T1000 (cell line): ENCODE results near the gene HDAC8.
"Not testable (repeated sequence)": the region's sequence is repeated elsewhere in the genome, so short reads cannot be mapped to it uniquely, and the experiment has no call there.

Source experiments
- DNase-seq: peaks from one replicate; lab custom pipeline; 2025; ENCODE audit warnings: mixed read lengths; lab: John Stamatoyannopoulos, UW

Gene HDAC8

DNA sequence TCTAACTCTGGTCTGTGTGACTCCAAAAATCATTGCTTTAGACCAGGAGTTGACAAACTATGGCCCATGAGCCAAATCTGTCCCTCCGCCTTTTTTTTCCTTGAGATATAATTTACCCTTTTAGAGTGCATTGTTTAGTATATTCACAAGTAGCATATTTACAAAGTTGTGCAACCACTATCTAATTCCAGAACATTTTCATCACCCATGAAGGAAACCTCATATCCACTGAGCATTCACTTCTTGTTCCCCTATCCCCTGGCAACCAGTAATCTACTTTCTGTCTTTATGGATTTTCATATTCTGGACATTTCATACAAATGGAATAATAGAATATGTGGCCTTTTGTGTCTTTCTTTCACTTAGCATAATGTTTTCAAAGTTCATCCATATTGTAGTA, 199.5 kb downstream of the HDAC8 start:
- no peak for DNase-seq

DNA sequence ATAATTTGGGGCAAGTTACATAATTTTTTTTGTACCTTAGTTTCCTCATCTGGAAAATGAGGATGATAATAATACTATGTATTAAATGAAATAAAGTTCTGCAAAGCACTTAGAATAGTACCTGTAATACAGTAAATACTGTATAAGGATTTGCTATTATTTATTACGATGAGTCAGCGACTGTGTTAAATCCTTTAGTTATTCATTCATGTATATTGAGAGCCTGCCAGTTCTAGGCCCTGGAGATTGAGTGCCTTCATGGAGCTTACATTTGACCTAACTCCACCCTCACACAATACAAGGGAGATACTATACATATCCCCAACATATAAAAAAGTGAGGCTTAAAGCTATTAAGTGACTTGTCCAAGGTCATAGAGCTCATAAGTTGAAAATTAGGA, 199.9 kb downstream of the HDAC8 start:
- no peak for DNase-seq

DNA sequence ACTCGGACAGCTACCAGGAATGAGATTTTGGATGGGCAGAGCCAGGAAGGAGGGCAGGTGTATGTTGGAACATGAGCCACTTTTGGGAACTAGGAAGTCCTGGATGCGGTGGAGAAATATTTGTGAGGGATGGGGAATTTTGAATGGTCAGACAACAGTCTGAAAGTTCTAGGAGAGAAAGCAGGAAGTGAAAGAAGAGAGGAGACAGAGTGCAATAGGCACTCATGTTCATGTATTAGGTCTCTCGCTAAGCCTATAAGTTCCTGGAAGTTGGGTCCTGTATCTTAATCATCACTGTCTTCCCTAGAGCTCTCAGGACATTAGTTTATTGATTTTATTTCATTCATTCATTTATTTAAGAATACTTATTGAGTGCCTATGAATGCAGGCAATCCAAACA, 201.2 kb downstream of the HDAC8 start:
- DNase-seq, result no peak

DNA sequence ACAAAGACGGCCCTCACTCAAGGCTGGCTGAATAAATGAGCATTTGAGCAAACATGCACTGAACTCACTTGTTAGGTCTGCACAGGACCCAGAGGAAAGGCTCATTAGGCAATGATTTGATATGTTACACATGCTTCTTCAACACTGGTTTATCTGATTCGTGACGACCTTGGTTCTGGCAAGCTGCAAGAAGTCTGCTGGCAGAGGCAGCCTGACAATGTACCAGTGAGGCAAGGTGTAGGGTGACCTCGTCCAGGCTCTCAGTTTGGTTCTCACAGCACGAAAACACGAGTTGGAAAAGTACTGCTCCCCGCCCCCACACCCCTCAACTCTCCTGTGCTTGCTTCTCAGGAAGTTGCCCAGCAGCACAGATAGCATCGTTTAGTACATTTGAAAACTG, 203.8 kb downstream of the HDAC8 start:
- no peak for DNase-seq

DNA sequence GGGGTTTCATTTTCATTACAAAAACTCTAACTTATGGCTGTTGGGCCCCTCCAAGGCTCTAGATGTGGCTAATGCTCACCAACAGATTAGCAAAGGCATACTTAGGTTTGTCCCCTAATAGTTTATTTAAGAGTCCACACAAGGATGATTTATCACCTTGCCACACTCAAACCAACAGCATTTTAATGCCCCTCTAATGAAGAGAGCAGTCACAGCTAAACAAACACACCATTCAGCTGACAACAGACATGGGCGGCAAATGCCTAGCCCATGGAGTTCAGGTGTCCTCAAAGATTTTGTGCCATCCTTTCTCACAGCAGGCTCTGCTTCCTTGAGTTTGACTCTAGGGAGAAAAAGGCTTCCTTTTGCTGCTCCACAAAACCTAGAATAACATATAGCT, 205.1 kb downstream of the HDAC8 start:
- DNase-seq, result no peak

DNA sequence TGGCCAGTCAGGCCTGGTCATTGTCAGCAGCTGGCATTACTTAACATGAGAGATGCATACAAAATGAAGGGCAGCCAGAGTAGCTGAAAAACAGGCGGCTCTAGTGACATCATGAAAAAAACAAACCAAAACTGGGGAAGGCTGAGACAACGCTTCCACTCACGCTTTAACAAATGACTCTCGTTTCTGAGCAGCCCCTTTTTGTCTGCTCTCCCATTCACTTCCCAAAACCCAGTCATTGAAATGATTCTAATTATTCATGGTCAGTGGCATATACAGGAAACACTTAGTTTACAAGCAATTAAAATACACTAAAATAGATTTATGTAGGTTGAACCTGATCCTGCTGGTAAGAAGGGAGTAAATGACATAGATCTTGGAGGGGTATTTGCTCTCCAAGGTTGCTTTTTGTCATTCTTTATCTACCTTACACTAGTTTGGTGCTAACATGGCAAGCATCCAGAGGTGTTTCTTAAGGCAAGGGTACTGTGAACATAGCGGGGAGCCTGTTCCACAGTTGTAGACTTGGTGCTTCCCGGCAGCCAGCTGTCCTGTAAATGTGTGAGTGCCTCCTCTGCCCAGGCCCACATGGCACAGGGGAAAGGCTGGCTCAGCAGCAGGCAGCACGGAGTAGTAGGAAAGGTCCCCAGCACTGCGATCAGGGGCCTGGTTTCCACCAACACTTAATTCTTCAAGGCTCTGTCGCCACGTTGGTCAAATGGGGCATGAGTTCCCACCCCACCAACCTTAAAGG, 205.8 kb downstream of the HDAC8 start:
- DNase-seq, result no peak

DNA sequence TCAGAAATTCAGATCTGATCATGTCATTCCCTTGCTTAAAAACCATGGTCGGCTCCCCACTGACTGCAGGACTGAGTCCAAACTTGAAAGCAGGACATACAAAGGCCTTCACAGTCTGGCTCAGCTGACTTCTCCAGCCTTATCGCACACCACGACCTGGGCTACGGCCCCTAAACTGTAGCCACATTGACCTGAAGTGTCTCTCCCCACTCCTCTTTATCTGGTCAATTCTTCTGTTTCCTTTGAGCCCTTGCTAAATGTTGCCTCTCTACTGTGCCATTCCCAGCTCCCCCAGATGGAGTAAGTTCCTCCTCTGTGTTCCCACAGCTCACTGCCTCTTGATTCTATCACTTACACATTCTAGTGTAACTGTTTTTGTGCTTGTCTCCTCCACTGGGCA, 206.5 kb downstream of the HDAC8 start:
- DNase-seq, result no peak

DNA sequence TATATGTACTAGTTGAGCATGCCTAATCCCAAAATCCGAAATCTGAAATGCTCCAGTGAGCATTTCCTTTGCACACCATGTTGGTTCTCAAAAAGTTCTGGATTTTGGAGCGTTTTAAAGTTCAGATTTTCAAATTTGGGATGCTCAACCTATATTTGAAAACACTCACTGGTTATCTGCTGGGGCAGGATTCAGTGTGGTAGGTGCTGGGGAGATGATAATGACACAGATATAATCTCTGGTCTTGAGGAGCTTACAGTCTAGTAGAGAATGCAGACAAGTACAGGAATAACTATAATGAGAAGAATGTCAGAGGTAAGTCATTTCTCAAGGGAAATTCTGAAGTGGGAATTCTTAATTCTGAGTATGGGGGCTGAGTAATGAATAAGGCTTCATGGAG, 207.5 kb downstream of the HDAC8 start:
- no peak for DNase-seq

DNA sequence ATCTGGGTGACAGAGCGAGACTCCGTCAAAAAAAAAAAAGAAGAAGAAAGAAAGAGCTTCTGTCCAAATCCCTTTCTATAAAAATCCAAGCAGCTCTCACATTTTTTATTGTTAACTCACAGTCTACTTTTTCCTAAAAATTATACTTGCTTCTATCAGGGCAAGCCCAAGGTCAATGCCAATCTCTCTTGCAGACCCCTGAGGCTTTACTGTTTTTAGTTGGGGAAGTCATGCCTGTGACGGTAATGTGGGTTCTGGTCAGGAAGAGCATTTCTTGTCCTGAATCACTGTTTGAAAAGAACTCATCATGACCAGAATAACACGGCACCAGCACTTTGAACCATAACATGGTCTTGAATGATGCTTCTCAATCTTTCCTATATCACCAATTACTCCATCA, 212.3 kb downstream of the HDAC8 start:
- no peak for DNase-seq

DNA sequence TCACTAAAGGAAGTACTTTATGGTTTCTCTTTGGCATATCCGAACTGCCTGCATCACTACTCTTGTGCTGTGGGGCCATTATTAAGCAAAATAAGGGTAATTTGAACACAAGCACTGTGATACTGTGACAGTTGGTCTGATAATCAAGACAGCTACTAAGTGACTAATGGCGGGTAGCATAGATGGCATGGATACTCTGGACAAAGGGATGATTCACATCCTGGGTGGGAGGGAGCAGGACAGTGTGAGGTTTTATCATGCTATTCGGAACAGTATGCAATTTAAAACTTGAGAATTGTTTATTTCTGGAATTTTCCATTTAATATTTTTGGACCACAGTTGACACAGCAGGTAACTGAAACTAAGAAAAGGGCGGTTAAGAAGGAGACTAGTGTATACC, 214.3 kb downstream of the HDAC8 start:
- DNase-seq, result no peak

DNA sequence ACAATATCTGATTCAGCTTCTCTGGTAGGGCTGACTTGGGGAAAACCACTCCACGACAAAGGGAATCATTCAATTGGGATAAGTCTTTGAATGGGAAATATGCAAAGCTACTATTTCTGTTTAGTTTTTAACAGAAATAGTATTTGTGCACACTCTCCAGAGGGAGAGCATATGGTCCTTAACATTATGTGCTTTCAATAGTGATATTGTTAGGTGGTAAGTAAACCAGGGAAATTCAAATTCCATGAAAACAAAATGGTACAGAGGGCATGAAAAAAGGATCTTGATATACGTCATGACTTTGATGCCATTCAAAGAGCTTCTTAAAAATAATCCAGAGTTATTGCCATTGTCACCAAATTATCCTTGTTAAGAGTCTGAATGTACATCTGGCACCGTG, 219.9 kb downstream of the HDAC8 start:
- DNase-seq, result no peak

DNA sequence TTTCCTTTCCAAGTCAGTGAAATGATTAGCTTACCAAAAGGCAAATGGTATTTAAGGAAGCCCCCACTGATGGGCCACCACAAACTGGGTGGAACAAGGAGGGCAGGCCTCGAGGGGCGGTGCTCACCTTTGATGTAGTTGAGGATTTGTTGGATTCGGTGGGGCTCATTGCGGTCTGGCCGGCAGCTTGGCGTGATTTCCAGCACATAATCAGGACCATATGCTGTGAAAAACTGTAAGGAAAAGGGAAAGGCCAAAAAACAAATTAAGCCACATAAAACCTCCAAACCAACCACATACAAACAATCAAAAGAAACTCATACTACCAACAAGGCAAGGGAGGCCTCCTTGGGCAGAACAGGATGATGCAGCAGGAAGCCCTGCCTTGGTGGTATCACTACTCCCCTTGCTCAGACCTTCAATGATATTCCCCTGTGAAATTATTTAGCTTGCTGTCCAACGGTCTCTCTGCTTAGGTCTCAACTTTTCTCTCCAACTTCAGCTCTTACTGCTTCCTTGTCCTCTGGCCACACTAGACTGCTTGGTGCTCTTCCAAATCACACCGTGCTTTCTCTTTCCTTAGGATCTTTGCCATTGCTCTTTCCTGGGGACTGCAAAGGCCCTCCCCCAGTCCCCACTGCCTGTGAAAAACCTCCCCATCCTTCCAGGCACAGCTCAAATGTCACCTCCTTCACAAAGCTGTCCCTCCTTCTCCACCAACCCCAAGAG, 220.9 kb downstream of the HDAC8 start:
- DNase-seq, result no peak

DNA sequence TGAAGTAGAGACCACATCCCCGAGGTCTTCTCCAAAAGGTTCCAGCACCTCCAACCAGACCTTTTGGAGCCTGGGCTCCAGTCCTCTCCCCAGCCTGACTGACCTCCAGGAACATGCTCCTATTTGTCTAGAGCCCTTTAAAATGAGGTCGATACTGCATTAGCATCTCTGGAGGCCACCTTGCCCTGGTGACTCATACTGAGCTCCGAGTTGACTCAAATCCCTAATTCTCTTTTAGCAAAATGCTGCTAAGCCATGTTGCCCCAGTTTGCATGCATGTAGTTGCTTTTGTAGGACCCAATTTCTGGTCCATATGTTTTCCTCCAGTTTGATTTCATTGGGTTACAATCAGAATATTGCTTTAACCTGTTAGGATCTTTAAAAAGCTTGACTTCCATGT, 223.5 kb downstream of the HDAC8 start:
- no peak for DNase-seq

DNA sequence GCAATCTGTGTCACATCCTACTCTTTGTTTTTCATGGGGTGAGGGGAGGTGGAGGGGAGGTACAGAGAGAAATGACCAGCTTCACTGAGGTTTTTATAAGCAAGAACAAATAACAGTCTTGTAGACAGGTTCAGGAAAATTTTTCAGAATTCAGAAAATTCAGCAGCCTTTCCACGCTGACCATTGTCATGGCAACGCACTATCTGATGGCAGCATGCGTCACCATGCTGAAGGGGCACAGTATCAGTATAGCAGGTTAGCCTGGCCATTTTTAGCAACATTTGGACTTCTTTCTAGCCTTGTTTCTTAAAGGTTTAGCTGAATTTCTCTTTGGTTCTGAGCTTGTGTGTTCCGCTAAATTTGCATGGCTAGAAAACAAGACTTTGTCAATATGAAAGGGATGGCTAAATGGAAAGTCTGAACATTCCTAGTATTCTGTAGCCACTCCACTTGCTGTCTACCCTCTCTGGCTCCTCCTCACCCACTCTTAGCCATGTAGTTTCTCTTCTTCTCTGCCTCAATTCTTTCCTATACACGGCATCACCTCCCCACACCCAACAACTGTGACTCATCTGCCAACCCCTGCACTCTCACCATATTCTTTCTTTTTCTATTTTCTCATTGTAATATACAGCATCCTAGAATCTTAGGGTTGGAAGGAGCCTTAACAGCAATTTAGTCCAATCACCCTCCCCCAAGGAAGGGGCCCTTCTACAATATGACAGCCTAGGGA, 224.2 kb downstream of the HDAC8 start:
- no peak for DNase-seq

DNA sequence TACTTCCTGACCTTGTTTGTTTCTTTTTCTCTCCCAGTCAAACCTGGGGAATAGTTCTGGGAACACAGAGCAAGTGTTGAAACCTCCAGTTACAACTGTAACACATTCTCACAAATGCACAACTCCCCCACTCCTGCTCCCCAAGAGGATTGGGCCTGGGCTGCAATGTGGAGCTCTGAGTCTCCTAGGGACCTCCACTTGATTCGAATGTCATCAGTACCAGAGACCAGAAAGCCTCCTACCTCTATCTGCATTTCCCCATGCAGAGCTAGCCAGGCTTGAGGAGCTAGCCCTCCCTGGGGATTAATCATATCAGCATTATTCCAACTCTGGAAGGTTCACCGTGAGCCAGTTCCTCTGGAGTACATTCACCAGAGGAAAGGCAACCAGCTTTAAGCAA, 225.3 kb downstream of the HDAC8 start:
- no peak for DNase-seq

DNA sequence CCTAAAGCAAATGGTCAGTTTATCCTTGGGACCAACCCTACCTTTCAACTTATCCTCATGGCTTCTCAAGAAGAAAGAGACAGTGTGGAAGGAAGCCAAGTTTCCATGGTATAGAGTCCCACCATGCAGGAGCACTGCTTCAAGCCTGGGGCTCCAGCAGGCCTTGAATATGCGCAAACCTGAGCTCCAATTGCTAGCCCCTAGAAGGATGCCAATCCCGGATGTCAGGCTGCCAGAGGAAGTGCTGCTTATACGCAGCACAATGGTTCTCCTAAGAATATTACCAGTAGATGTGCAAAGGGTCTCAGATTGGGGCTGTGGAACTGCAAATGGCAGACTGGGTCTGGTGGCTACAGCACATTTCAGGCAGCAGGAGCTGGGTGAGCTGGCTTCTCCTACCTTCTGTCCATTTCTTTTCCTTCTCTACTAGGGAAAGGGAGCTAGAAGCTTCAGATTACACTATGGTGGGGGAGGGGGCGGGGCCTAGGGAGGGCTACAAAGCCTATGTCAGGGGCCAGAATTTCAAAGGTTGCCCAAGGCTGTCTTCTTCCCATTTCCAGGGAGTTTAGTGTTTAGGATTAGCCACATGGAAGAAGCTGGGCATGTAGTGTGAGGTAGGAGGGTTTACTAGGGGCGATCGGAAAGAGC, 226.2 kb downstream of the HDAC8 start:
- DNase-seq, result no peak

DNA sequence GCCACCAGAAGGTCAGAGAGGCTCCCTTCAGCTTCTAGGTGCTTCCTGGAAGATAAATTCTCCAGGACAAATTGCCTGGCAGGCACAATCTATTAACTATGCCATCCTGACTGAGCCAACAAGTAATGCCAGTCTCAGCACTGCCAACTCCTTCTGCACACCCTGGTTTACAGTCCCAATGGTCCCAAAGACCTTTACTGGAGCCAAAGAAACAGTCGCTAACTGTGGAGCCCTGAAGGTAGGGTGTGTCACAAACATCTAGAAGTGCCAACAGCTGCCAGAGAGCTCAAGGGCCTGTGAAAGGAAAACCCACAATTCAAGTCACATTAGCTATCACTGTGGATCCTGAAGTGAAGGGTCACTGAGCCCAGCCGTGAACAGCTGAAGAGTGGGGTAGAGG, 232.0 kb downstream of the HDAC8 start:
- DNase-seq, result no peak

DNA sequence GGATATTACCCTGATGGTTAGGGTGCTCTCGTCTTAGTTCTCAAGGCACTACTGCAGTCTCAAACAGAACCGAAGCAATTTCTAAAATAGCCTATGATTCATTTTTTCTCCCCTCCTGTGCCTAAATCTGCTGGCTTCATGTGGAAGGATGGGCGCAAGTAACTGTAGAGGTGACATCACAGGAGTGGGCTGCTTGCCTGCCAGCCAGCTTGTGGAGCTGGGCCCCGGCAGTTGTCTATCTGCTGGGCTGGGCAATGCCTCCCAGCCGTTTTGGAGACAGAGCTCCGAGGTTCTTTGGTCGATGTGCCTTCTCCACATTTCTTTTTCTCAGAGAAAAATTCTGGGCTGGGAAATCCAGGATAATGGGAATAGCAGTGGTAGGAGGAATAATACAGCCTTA, 232.6 kb downstream of the HDAC8 start:
- no peak for DNase-seq

DNA sequence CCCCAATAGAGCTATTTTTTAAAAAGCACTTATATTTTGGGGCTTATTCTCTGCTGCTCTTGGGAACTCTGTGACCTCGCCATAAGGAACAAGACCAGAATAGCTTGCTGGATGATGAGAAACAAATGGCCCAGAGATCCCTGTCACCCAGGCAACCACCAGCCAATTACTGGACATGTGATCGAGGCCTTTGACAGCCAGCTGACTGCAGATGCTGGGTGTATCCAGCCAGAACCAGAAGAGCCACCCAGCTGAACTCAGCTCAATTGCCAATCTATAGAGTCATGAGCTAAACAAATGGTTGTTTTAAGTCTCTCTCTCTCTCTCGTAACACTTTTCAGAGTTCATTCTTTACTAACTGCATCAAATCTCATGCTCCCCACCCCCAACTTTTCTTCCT, 242.5 kb downstream of the HDAC8 start:
- no peak for DNase-seq

DNA sequence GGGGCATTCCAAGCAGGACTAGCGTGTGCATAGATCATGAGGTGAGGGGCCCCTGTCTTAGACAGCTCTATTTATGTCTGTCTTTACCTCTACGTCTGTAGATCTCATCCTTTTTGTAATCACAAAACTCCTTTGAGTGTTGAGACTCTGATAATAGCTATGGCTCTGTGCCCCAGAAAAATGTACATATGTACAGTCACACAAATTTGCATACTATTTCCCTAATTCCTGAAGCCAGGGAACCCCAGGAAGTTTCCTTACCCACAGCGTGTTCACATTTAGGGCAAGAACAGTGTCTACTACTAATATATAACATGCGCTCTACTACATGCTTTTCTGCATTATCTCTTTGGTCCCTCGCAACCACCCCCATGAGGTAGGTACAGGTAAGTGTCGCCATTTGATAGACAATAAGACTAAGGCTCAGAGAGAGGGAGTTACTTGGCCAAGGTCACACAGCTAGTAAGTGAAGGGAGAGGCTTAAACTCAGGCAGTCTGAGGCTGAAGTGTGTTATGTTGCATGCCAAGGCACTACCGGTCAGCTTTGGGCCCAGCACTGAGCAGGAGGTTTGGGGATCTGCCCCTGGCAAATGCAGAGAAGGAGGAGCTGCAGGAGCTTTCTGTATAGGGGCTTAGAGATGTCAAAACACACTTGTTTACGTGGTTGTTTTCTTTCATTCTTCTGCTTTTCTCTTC, 245.9 kb downstream of the HDAC8 start:
- DNase-seq, result no peak

DNA sequence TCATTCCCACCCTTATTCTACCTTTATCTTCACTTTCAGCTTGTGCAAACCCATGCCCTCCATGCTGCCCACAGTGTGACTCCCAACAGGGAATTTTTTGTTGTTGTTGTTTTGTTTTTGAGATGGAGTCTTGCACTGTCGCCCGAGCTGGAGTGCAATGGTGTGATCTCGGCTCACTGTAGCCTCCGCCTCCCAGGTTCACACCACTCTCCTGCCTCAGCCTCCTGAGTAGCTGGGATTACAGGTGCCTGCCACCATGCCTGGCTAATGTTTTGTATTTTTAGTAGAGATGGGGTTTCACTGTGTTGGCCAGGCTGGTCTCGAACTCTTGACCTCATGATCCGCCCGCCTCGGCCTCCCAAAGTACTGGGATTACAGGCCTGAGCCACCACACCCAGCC, 253.0 kb downstream of the HDAC8 start:
- not testable (repeated sequence) for DNase-seq

DNA sequence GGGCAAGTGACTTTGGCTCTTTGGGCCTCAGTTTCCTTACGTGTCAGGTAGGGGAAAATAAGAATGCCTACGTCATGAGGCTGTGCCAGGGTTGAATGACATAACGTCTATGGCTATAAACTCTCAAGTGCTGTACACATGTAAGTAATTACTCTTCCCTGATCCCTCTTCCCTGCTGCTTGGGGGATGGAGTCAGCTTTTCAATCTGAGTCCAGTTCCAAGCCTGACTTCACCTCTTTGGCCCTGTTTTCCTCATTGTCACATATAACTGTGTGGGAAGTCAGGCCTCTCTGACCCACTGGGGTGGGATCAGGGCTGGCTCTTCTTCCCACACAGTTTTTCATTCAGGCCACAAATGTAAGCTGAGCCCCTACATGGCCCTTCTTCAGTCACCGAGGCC, 255.5 kb downstream of the HDAC8 start:
- DNase-seq, result no peak
